Pons (tissue), 1 donor: Measurements from ENCODE around the gene RRM2.

ENCODE experiments used
- DNase-seq: peaks from one replicate; pipeline ENCODE4 v3.0.0-alpha.2; 2016; ENCODE audit warnings: low spot score

RRM2 gene

DNA sequence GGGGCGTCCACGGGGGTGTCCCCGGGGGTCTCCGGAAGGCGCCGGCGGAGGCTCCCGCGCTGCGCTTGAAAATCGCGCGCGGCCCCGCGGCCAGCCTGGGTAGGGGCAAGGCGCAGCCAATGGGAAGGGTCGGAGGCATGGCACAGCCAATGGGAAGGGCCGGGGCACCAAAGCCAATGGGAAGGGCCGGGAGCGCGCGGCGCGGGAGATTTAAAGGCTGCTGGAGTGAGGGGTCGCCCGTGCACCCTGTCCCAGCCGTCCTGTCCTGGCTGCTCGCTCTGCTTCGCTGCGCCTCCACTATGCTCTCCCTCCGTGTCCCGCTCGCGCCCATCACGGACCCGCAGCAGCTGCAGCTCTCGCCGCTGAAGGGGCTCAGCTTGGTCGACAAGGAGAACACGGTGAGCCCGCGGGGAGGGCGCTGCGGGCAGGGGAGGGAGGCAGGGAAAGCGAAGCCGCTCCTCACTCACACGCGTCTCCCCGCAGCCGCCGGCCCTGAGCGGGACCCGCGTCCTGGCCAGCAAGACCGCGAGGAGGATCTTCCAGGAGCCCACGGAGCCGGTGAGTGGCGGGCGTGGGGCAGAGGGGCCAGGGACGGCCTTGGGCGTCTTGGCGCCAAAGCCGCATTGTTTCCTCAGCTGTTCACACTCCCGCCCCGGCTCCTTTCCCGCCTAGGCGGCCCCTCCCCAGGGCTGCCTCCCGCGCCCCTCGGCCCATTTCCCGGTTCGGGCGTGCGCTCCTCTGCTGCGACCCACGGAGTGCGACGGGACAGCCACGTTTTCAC, at the start of gene RRM2:
Gene RRM2 (plus strand): TSS at position 240 of the 781 bp plus-strand sequence. CDS start 60 bp downstream, at position 300.
- peak; percentile 91 for DNase-seq

DNA sequence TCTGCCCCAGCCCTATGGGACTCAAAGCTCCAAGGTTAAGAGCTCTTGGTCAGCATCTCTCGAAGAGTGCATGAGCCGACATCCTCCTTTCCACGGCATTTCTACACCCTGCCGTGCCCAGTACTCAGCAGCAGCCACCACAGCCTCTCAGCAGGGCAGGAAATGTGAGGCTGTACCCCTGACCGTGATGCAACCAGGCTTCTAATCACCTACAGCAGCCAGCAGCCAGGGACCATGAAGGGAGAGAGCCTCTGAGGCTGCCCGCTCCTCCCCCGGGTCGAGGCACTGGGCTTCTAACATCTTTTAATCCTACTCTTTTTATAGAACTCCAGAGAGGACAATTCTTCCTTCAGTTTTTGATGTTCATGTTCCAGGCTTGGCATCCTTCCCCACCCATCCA, 48.8 kb upstream of the RRM2 start:
- no peak for DNase-seq

DNA sequence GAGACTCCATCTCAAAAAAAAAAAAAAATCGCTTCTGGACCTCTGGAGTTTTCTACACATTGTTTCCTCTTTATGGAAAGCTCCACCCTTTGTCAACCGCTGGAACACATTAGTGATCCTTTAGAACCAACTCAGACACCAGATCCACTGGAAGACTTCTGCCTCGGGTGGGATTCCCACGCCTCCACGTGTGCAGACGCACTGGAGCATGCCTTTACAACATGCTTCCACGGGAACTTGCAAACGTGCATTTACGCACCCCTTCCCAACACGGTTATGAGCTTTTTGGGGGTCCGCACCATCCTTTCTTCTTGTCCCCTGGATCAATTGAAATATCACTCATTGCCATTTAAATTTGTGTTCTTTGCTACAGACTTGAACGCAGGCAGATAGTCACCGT, 47.4 kb upstream of the RRM2 start:
- no peak for DNase-seq

DNA sequence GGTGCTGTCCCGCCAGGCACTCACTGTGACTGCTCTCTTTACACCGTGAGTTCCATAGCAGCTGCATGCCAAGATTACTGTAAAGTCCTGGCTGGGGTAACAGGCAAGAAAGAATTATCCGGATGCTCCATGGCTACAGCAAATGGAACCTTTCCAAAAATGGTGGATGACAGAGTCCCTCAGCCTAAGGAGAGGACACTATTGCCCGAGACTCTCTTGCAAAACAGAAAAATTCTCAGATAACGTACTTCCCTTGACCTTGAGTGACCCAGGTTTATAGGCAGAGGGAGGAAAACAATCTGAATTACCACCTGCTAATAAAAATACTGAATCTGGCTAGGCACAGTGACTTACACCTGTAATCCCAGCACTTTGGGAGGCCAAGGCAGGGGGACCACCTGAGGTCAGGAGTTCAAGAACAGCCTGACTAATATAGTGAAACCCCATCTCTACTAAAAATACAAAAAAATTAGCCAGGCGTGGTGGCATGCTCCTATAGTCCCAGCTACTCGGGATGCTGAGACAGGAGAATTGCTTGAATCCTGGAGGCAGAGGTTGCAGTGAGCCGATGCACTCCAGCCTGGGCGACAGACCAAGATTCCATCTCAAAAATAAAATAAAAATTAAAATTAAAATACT, 46.8 kb upstream of the RRM2 start:
- no peak for DNase-seq

DNA sequence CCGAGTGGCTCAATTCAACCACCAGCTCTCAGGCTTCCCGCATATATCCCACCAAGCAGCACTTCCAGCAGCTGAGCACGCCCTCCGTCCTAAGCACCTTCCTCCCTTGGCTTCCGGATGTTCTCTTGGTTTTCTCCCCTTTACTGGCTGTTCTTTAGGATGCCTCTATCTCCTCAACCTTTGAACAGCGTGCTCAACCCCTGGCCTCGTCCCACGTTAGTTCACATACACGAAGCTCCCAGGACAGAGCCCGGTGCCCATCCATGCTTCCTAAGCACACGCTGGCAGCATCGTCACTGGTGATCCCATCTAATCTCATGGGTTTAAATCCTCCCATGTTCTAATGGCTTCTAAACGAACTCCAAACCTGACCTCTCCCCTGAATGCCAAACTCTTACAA, 46.0 kb upstream of the RRM2 start:
- no peak for DNase-seq

DNA sequence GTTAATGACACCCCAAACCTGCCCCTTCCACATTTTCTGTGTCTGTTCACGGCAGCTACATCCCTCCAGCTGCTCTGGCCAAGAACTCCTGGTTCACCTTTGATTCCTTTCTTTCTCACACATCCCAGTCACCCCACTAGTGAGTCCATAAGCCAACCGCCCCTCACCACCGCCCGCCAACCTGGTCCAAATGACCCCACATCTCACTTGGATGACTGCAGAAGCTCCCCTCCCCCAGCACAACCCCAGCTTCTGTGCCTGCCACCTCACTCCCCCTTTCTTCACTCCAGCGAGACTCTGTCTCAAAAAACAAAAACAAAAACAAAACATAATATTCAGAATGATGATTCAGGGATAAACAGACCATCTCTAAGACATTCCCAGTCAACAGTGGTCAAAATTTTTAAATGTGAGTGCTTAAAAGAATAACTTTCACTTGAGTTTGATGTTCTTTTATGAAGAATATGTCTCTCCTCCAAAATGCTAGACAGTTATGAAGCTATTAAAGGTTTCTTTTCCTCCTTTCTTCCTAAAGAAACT, 45.5 kb upstream of the RRM2 start:
- DNase-seq: no peak

DNA sequence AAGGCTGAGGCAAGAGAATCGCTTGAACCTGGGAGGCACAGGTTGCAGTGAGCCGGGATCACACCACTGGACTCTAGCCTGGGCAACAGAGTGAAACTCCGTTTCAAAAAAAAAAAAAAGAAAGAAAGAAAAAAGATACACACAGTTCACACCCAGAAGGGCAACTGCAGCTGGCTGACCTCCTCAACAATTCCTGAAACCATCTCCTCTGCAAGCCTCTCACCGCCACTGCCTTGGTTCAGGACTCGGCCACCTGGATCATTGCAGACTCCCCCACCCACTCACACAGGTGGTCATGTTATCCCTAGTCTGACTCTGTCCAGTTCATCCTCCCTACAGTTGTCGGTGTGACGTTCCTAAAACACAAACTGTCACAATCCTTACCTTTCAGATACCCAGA, 44.5 kb upstream of the RRM2 start:
- DNase-seq: no peak

DNA sequence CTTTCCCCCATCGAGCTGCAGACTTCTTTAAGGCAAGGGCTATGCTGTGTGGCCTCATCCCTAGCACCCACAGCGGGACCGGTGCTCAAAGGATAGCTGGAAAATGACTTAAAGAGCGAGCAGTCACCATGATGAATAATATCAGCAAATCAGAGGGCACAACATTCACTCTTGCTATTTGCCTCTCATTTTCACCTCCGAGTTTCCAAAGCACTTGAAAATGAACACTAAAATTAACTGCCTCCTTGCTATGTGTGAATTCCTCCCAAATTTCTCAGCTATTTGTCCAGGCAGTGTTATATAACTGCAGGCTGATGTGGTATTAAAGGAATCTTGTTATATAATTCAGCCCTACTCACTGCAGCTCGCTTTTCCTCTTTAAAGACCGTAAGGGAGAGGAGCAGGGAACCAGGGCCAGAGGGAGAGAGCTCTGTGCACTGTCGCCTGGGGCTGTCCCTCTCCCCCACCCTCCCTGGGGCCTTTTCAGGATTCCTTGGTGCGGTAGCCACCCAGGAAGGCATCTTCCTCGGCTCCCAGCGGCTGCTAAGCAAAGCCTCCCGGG, 43.8 kb upstream of the RRM2 start:
- no peak for DNase-seq

DNA sequence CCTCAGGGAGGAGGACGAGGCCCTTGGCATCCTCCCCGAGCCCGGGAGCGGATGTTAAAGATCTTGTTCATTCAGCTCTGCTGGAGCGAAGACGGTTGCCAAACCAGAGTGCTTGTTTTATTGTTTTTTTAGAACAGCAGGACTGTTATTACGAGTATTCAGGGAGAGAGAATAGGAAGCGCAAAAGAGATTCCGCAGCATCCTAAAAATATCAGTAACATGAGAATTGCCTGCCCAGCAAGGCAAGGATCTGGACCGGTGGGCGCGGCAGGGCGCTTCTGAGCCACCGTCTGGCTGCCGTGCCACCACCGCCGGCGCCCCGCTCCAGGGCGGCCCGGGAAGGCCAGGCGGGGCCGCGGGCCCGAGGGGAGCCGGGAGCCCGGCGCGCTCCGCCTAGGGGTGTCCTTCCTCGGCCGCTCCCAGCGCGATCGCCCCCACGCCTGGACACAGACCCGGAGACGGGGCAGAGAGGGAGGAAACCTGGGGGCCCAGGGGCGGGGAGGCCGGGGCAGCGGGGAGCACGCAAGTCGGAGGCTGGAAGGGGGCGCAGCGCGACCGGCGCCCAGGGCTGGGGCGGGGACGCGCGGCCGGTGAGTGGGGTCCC, 43.2 kb upstream of the RRM2 start:
- peak; percentile 49 for DNase-seq

DNA sequence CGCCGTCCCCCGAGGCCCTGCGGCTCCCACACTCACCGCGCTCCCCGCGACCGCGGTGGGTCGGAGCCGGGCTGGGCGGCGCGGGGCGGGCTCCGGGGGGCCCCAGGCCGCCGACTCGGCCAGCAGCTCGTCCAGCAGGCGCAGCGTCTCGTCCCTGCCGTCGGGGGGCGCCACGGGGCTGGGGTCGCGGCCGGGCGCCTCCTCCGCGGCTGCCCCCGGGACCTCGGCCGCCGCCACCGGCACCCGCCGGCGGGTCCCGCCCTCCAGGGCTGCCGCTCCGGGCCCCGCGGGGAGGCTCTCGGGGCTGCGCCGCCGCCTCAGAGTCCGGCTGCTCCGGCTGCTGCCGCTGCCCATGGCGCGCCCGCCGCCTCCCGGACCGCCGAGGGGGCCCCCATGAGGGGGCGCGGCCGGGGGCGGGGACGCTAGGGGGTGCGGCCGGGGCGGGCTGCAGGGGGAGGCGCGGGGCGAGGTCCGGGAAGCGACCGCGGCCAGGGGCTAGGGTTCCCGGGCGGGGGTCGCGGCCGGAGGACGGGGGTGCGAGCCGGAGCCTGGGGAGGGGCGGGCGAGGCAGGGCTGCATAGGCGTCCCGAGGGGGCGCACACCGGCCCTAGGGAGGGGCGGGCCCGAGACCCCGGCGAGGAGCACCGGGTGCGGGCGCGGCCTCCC, 42.5 kb upstream of the RRM2 start, which contains the start of gene CYS1:
Gene CYS1 (minus strand): TSS at position 542 of the 666 bp plus-strand sequence. CDS start 188 bp downstream, at position 354.
- no peak for DNase-seq

DNA sequence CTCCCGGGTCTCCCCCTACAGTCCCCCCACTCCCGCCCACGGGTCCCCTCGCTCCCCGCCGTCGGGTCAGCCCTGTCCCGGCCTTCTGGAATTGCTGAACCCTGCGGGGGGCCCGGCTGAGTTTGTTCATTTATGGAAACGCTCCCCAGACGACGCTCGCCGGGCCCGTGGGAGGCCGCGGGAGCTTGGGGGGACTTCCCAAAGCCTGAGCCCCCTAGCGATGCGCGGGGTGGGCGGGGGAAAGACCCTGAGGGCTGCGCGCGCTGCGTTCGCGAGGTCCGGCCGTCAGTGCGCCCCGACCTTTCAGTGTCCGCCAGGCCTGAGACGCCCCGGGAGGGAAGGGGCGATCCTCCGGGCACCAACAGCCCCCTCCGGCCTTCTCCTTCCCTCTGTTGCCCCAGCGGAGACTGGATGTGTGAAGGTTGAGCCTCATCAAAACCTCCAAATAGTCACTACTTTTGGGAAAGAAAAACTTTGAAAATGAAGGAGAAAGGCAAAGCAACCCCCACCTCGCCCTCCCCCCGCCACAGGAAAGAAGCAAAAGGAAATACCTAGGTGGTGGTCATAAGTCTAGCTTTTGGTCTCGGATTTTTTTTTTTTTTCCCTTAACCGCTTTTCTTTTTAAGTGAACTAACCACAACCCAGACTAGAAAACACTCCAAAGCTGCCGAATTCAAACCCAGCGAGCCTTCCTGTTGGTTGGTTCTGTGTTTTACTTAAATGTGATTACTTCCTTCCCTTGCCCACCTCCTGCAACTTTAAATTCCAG, 41.8 kb upstream of the RRM2 start:
- no peak for DNase-seq

DNA sequence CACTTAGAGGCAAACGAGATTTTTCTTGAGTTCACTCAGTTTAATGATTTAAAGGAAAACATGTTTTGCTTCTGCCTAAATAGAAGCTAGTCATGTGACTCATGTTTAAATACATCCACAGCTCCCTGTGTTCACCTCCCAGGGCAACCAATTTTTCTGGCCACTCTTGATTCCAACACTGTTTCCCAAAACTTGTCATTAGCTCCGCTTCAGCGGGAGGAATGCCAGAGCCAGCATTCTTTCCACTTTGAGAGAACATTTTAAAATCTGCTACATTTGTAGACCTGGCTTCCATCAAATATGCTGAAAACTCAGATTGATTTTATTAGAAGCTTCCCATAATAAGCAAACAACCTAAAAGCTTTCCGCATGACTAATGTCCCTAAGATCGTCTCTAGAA, 39.5 kb upstream of the RRM2 start:
- no peak for DNase-seq

DNA sequence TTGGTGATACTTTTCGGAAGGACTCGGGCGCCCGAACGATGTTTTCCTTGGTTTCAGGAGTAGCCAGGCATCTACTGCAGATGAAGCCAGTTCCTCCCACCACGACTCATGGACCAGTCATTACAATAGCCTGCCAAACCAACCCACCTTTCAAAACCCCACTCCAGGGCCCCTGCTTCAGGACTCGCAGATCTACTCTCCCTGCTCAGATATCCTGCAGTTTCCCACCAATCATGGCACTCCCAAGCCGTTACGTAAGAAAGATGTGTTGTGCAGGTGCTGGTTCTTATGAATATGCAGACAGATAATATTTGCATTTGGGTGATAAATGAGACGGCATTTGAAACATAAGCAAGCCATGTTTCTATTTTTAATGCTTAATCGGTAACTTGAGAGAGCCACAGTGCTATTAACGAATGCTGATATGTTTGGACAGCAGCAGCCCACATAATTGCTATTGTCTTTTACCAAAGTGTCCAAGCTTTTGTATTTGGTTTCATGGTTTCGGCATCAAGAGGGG, 38.8 kb upstream of the RRM2 start:
- no peak for DNase-seq

DNA sequence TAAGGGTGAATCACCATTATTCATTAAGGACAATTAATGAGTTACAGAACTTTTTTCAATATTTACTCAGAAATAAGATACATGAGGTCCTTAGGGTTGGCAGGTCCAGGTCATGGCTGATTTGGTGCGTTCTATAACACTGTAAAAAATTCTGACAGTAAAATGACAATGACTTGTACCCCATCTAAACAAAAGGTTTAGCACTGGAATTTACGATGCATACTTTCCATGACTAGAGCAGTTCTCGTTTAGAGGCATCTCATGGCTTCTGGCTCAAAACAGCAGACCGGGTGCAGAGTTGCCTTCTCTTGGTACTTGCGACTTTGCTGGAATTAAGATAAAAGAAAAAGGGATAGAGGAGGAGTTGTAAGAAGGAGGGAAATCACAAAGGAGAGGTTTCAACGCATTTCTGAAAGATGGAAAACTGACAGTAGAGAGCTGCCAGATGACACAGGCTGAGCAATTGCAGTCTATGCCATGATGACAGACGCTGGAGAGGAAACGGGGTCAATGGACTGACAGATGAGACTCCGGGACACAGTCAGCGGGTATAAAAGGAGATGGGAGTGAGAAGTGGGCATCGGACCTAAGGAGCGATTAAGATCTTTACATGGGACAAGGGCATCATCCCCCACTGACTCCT, 38.2 kb upstream of the RRM2 start:
- DNase-seq: no peak

DNA sequence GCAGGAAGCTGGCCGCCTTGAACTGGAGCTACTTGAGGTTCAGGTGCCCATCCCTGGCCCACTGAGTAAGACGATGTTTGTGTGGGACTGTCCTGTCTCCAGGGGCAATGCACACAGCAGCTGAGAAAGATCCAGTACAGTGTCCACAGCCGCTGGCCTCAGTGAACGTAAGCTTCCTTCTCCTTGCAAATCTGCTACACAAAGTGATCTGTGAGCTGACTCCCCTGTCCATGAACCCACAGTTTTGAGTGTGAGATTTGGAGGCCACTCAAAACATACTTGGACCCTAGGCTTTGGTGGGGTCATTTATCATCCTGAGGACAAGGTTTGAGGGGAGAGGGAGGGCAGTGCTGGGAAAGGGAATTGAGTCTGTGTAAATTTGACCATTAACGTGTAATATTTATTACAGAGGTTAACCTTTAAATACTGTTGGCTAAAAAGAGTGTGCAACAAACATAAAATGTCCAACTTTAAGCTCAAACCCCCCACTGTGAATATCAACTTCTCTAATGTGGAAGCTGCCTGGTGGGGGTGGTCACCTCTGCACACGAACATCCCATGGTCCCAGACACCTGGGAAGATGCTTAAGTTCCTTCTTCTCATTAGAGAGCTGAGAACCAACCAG, 37.4 kb upstream of the RRM2 start:
- no peak for DNase-seq

DNA sequence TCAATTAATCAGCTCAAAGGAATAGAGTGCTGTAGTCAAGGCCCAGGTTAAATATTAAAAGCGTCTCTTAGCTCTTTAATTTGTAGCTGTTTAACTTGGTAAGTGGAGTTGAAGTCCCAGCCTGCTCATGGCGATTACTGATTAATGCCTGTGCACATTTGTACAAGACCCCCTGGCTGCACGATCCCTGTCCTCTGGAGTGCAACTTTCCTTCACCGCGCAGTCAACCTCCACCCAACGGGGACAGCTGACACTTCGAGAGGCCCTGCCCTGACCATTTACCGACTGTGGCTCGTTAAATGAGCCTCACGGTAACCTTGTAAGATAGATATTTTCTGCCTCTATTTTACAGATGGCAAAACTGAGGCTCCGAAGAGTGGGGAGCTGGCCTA, 36.9 kb upstream of the RRM2 start:
- no peak for DNase-seq

DNA sequence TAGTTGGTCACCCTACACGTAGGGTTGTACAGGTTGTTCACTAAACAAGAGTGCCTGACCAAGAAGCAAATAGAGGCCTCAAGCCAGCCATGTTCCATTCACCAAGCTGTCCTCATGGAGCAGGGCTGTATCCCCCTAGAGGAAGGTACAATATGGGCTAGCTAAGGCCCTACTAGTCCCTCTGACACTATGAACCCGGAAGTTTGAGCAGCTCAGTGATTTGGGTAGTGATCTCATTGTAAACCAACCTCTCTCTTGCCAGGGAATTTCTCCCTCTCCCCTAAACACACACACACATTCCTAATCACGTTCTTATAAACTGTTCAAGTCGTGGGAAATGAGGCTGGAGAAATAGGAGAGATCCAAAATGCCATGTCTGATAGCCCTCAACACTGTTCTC, 35.6 kb upstream of the RRM2 start:
- no peak for DNase-seq

DNA sequence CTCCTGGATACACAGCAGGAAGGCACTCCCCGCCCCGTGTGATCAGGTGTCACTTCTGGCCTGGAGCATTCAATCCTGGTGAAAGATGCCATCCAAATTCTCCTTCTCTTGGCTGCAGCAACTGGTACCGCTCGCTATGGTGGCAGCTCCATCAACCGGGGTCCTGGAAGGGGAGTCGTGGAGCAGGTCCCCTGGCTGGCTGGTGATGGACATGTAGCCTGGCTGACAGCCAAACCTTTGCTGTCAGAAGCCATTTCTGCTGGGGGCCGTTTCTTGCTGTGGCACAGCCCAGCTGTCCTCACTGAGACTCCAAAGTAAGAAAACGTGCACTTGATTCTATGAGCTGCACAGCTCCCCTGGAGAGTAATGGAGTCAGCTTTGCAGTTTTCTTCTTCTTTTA, 35.2 kb upstream of the RRM2 start:
- DNase-seq: no peak

DNA sequence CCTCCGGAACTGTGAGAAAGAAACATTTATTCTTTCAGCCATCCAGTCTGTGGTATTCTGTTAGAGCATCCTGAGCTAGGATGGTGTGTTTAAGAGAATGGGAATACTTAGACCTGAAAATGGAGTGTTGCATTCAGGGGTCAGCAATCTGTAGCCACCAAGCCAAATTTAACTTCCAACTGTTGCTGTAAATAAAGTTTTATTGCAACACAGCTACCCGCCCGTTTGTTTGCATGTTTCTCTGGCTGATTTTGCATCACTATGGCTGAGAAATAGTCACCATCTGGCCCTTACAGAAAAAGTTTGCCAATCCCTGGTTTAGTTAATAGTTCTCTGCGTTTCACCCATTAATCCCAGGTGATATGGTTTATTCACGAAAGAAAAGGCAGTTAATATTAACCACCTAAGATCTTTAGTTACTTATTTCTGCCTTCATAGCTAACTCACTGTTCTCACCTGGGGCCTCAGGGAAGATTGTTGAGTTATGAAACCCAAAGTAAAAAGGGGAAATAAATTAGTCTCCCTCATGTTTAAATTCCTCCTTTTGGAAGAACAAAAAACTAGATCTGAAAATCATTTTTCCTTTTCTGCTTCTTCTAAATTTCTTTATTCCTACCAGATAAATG, 32.9 kb upstream of the RRM2 start:
- no peak for DNase-seq
